Endothelial cell of umbilical vein (primary cell): ENCODE results near the gene OSGEP.

Experiments
- EZH2 ChIP-seq: IDR thresholded peaks from 2 replicates; pipeline ENCODE4 v1.6.1; 2012; ENCODE audit warnings: borderline replicate concordance, low read depth, mild to moderate bottlenecking, moderate library complexity, low read length, inconsistent platforms; ENCODE audit not compliant: severe bottlenecking
- FOS ChIP-seq: IDR thresholded peaks from 2 replicates; pipeline ENCODE4 v1.6.1; 2011; ENCODE audit warnings: mild to moderate bottlenecking, low read length, moderate library complexity, borderline replicate concordance; ENCODE audit not compliant: insufficient read depth
- GATA2 ChIP-seq: IDR thresholded peaks from 2 replicates; pipeline ENCODE4 v1.7.0; 2011; ENCODE audit warnings: low read depth, mild to moderate bottlenecking, moderate library complexity, mixed read lengths, low read length; ENCODE audit not compliant: insufficient read length, insufficient read depth
- JUN ChIP-seq: IDR thresholded peaks from 2 replicates; pipeline ENCODE4 v1.6.1; 2011; ENCODE audit warnings: borderline replicate concordance, low read depth; ENCODE audit not compliant: insufficient read length, insufficient read depth
- MAX ChIP-seq: IDR thresholded peaks from 2 replicates; pipeline ENCODE4 v1.6.1; 2011; ENCODE audit not compliant: insufficient read depth, insufficient read length
- MYC ChIP-seq: IDR thresholded peaks from one replicate; pipeline ENCODE4 v1.6.1; 2011; ENCODE audit warnings: mild to moderate bottlenecking, low read depth, low read length
- POLR2A ChIP-seq: IDR thresholded peaks from 2 replicates; pipeline ENCODE4 v1.6.1; 2012; ENCODE audit warnings: low read depth, mild to moderate bottlenecking, control low read depth, low read length
- POLR2AphosphoS5 ChIP-seq: IDR thresholded peaks from 2 replicates; pipeline ENCODE4 v1.6.1; 2012; ENCODE audit warnings: low read depth, mild to moderate bottlenecking, control low read depth, low read length, moderate library complexity; ENCODE audit not compliant: insufficient read depth
- TF ChIP-seq, protein P1 (sequence below), 2 donors: IDR thresholded peaks; 1 replicate in 1 of 2; 2 replicates in 1 of 2; pipeline ENCODE4 v1.5.1; 2011; ENCODE audit warnings: low read length in 2 of 2, mild to moderate bottlenecking in 2 of 2, moderate library complexity in 2 of 2, control low read depth in 1 of 2, inconsistent platforms in 1 of 2, low read depth in 1 of 2; ENCODE audit not compliant: insufficient read depth in 1 of 2; ENCODE audit errors: extremely low read depth in 1 of 2

GRCh38 chr14:20476776-20477175 is 22.2 kb upstream of the OSGEP start:
- TF ChIP-seq, protein P1, sequence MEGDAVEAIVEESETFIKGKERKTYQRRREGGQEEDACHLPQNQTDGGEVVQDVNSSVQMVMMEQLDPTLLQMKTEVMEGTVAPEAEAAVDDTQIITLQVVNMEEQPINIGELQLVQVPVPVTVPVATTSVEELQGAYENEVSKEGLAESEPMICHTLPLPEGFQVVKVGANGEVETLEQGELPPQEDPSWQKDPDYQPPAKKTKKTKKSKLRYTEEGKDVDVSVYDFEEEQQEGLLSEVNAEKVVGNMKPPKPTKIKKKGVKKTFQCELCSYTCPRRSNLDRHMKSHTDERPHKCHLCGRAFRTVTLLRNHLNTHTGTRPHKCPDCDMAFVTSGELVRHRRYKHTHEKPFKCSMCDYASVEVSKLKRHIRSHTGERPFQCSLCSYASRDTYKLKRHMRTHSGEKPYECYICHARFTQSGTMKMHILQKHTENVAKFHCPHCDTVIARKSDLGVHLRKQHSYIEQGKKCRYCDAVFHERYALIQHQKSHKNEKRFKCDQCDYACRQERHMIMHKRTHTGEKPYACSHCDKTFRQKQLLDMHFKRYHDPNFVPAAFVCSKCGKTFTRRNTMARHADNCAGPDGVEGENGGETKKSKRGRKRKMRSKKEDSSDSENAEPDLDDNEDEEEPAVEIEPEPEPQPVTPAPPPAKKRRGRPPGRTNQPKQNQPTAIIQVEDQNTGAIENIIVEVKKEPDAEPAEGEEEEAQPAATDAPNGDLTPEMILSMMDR (IDR thresholded peaks at IDR 0.05; ENCODE audit: extremely low read depth in 1 of 2, insufficient read depth in 1 of 2, low read depth in 1 of 2, low read length in 2 of 2): no peak
- no peak for TF ChIP-seq POLR2A
- no peak for TF ChIP-seq MAX
- TF ChIP-seq EZH2: no peak
- TF ChIP-seq GATA2: no peak
- TF ChIP-seq MYC: no peak
- no peak for TF ChIP-seq POLR2AphosphoS5
- TF ChIP-seq JUN: no peak
- TF ChIP-seq FOS: no peak
